K562 (cell line): ENCODE results near the gene TSC22D3.

Source experiments
- BHLHE40 ChIP-seq: IDR thresholded peaks from 2 replicates; pipeline ENCODE4 v1.6.1; 2011; ENCODE audit warnings: low read length, improper control_type of control experiment
- CBX5 ChIP-seq: IDR thresholded peaks from 2 replicates; pipeline ENCODE4 v1.6.1; 2014; ENCODE audit warnings: low read depth, borderline replicate concordance
- ELF4 ChIP-seq: fragments of 450-650 bp; formaldehyde crosslinking; IDR thresholded peaks from 2 replicates; pipeline ENCODE4 v1.4.0; 2022; ENCODE audit warnings: missing genetic modification characterization
- ETS1 ChIP-seq: conservative IDR thresholded peaks from 2 replicates; pipeline ENCODE4 v1.6.1; 2011; ENCODE audit warnings: low read depth, mild to moderate bottlenecking, low read length; ENCODE audit not compliant: control insufficient read depth
- JUNB ChIP-seq: fragments of 450-650 bp; formaldehyde crosslinking; conservative IDR thresholded peaks from 2 replicates; pipeline ENCODE4 v1.4.0; 2020; ENCODE audit warnings: mild to moderate bottlenecking
- NFYB ChIP-seq: IDR thresholded peaks from 2 replicates; pipeline ENCODE4 v1.6.1; 2011; ENCODE audit warnings: mild to moderate bottlenecking, moderate library complexity; ENCODE audit not compliant: insufficient read length; ENCODE audit errors: extremely low read depth
- SMC3 ChIP-seq: conservative IDR thresholded peaks from 2 replicates; pipeline ENCODE4 v1.6.1; 2011; ENCODE audit warnings: low read depth, low read length, improper control_type of control experiment; ENCODE audit not compliant: insufficient read depth
- TARDBP ChIP-seq: fragments of 450-650 bp; IDR thresholded peaks from 2 replicates; pipeline ENCODE4 v1.6.1; 2016
- ZC3H11A ChIP-seq: IDR thresholded peaks from 2 replicates; pipeline ENCODE4 v1.6.1; 2012; ENCODE audit warnings: low read depth, low read length, improper control_type of control experiment

GRCh38 chrX:107752714-107753113 is 22.9 kb downstream of the TSC22D3 start:
- TF ChIP-seq SMC3 = no peak
- no peak for TF ChIP-seq TARDBP
- TF ChIP-seq ETS1 = no peak
- TF ChIP-seq CBX5 = no peak
- no peak for TF ChIP-seq ZC3H11A
- TF ChIP-seq JUNB = no peak
- no peak for TF ChIP-seq ELF4 (CRISPR knock-in tag)
- no peak for TF ChIP-seq BHLHE40
- TF ChIP-seq NFYB = no peak
